ENCODE data around the gene PPY. TPM values are rescaled to one million over a fixed set of nuclear protein-coding genes. Genes with fewer than 3 reads are reported as not detected.
A peak's percentile ranks its signal among the peaks of the same experiment; 100 is the strongest.

The PPY gene
- total and polyA plus RNA-seq, 2 experiments from 2014 or later, result not detected

DNA sequence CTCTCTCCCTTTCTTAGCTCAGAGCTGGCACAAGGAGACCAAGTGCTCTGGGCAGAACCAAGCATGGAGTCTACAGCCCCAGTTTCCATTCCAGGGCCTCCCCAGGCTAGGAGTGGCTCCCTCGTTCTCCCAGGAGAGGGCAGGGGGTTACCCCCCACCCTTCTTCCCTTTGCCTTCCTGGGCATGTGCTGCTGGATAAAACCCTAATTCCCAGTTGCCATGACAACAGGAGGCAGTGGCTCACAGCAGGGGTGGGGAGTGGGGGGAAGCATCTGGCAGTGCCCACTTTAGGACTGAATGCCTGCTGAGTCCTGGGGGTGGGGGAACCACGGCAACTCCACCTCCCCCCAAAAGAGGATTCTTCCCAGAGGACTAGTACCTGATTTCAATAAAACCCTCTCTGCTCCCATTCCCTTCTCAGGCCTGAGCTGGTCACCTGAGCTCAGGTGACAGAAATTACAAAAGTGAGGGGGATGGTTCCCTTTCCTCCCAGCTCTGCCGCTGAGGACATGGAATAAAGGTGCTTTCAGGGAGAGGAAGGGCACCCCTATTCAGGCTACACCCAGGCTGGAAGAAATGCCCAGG, 36.8 kb downstream of the PPY start:
- no peaks in the 10 kb centered on the region for H3K79me2 ChIP-seq
- no peaks in the 10 kb centered on the region for H3K9me2 ChIP-seq (replicated peaks; ENCODE audit: insufficient read depth)
- no peak for DNase-seq (ENCODE audit: low spot score)
- peak overlapping the region; percentile 98 for H3K4me2 ChIP-seq
- peaks cover 46% of the 10 kb centered on the region for H3K27me3 ChIP-seq
- H3K27ac ChIP-seq, result no peak overlapping the region
- H3K36me3 ChIP-seq (replicated peaks; ENCODE audit: insufficient read depth, low read depth), result no peaks in the 10 kb centered on the region
- WGBS (ENCODE audit: low lambda C conversion rate, missing lambda C conversion rate), result 25% methylated on average over 3 of the region's 3 CpGs
- no peak overlapping the region for H3K4me3 ChIP-seq
- peaks cover 11% of the 10 kb centered on the region for H3K4me1 ChIP-seq (ENCODE audit: insufficient read depth)
- no peak for TF ChIP-seq EZH2 (IDR thresholded peaks at IDR 0.05; ENCODE audit: borderline replicate concordance)
- TF ChIP-seq, protein P1, sequence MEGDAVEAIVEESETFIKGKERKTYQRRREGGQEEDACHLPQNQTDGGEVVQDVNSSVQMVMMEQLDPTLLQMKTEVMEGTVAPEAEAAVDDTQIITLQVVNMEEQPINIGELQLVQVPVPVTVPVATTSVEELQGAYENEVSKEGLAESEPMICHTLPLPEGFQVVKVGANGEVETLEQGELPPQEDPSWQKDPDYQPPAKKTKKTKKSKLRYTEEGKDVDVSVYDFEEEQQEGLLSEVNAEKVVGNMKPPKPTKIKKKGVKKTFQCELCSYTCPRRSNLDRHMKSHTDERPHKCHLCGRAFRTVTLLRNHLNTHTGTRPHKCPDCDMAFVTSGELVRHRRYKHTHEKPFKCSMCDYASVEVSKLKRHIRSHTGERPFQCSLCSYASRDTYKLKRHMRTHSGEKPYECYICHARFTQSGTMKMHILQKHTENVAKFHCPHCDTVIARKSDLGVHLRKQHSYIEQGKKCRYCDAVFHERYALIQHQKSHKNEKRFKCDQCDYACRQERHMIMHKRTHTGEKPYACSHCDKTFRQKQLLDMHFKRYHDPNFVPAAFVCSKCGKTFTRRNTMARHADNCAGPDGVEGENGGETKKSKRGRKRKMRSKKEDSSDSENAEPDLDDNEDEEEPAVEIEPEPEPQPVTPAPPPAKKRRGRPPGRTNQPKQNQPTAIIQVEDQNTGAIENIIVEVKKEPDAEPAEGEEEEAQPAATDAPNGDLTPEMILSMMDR (IDR thresholded peaks at IDR 0.05; ENCODE audit: poor library complexity), result no peak
- no peak for TF ChIP-seq EZH2phosphoT487 (IDR thresholded peaks at IDR 0.05; ENCODE audit: low read depth, severe bottlenecking, unreplicated experiment)
- H4K20me1 ChIP-seq (ENCODE audit: insufficient read depth, poor library complexity, severe bottlenecking), result no peaks in the 10 kb centered on the region
- peak overlapping the region; percentile 3 for H2AFZ ChIP-seq
- no peaks in the 10 kb centered on the region for H3K9me3 ChIP-seq (ENCODE audit: low read depth)

DNA sequence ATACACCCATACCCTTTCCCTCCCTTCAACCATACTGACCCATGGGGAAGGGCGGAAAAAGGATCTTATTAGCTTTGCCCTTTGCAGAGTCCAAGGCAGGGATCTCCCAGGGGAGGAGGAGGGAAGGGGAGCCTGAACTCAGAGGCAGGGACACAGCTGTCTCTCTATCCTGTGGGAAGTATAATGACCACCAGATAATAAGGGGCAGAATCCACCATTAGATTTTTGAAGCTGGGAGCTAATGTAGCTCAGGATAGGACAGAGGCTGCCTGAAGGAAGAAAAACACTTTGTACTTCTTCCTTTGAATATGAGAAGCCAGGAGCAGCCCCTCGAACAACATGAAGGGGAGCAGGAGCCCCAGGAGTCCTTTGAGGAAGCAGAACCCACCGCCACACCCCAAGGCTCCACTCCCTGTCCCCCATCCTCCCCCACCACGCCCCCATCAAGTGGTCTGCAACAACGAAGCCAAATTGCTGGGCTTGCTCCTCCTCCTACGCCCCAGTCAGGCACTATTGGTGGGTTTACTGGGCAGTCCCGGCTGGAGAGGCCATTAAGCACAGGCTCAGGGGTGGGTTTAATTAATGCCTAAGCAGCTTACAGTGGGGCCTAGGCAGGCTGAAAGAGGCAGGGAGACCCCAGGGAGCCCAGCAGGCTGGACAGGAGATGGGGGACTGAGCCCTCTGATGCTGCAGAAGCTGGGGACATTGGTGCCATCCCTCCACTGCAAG, 40.3 kb downstream of the PPY start:
- WGBS (ENCODE audit: low lambda C conversion rate, missing lambda C conversion rate), result 62% methylated on average over 7 of the region's 7 CpGs

DNA sequence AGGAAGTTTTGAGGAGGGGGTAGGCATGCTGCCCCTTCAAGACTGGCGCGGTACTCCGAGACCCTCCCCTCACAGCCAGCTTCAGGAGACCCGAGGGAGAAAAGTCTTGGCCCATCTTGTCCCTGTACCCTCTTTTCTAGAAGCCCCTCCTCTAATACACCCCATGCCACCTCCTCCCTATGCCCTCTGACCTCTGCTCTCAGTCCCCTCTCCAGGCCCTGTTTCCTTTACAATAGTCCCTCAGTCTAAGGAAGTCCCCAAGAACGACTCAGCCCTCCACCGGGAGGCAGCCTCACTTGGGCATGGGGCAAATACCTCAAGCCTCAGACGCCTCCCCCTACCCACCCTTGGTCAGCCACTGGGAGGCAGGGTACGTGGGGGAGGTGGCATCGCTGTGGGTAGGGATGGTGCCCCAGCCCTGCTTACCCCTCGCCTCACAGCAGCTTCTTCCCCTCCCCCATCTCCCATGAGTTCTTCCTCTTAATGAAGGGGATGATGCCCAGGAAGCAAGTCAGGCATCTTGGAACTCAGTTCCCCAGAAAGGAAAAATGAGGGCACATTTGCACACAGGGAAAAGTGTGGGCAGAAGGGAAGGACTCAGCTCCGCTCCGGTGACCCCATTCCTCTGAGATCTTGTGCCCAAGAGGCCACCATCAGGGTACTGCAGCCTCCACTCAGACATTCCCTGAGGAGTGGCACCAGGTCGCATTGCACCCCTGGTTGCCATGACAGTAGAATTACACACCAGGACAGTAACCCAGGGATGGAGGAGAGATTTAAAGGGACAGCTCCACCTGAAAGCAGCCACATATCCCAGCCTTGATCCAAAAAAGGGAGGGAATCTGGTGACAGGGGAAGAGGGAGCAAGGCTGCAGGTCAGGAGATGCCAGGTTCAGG, 41.2 kb downstream of the PPY start:
- no peak for DNase-seq (ENCODE audit: low spot score)
- H3K9me2 ChIP-seq (replicated peaks; ENCODE audit: insufficient read depth), result no peaks in the 10 kb centered on the region
- 24% methylated on average over 12 of the region's 13 CpGs for WGBS (ENCODE audit: low lambda C conversion rate, missing lambda C conversion rate)
- H3K27me3 ChIP-seq, result peaks cover 19% of the 10 kb centered on the region
- no peaks in the 10 kb centered on the region for H3K79me2 ChIP-seq
- no peaks in the 10 kb centered on the region for H3K9me3 ChIP-seq (ENCODE audit: low read depth)
- peaks cover 10% of the 10 kb centered on the region for H3K4me1 ChIP-seq (ENCODE audit: insufficient read depth)
- no peaks in the 10 kb centered on the region for H3K36me3 ChIP-seq (replicated peaks; ENCODE audit: insufficient read depth, low read depth)
- H4K20me1 ChIP-seq (ENCODE audit: insufficient read depth, poor library complexity, severe bottlenecking), result no peaks in the 10 kb centered on the region
- no peak overlapping the region for H3K4me3 ChIP-seq
- peak overlapping the region; percentile 93 for H3K4me2 ChIP-seq
- H3K27ac ChIP-seq, result no peak overlapping the region
- no peak overlapping the region for H2AFZ ChIP-seq
- TF ChIP-seq EZH2 (IDR thresholded peaks at IDR 0.05; ENCODE audit: borderline replicate concordance), result no peak
- TF ChIP-seq EZH2phosphoT487 (IDR thresholded peaks at IDR 0.05; ENCODE audit: low read depth, severe bottlenecking, unreplicated experiment), result no peak
- TF ChIP-seq, protein P1 (IDR thresholded peaks at IDR 0.05; ENCODE audit: poor library complexity), result no peak

More for the DNA sequence above, 40.3 kb downstream of the PPY start:
- no peak overlapping the region for H3K4me3 ChIP-seq
- no peaks in the 10 kb centered on the region for H3K79me2 ChIP-seq
- no peak overlapping the region for H3K4me2 ChIP-seq
- no peaks in the 10 kb centered on the region for H3K9me2 ChIP-seq (replicated peaks; ENCODE audit: insufficient read depth)
- peaks cover 28% of the 10 kb centered on the region for H3K27me3 ChIP-seq
- DNase-seq (ENCODE audit: low spot score), result no peak
- no peaks in the 10 kb centered on the region for H4K20me1 ChIP-seq (ENCODE audit: insufficient read depth, poor library complexity, severe bottlenecking)
- no peaks in the 10 kb centered on the region for H3K36me3 ChIP-seq (replicated peaks; ENCODE audit: insufficient read depth, low read depth)
- H3K27ac ChIP-seq, result no peak overlapping the region
- H2AFZ ChIP-seq, result no peak overlapping the region
- peaks cover 11% of the 10 kb centered on the region for H3K4me1 ChIP-seq (ENCODE audit: insufficient read depth)
- H3K9me3 ChIP-seq (ENCODE audit: low read depth), result no peaks in the 10 kb centered on the region
- TF ChIP-seq EZH2phosphoT487 (IDR thresholded peaks at IDR 0.05; ENCODE audit: low read depth, severe bottlenecking, unreplicated experiment) (no peak), EZH2 (IDR thresholded peaks at IDR 0.05; ENCODE audit: borderline replicate concordance) (no peak)
- TF ChIP-seq, protein P1 (IDR thresholded peaks at IDR 0.05; ENCODE audit: poor library complexity), result no peak
